ENCODE results near the gene DNAJA4. TPM values are rescaled to one million over a fixed set of nuclear protein-coding genes. Genes with fewer than 3 reads are reported as not detected.

Gene DNAJA4
- total RNA-seq, 2 experiments from 2014 or later: not detected

GRCh38 chr15:78256044-78256437 lies 8.3 kb upstream of the DNAJA4 start:
- ChIA-PET CTCF (ENCODE audit: unreplicated experiment) (no interaction called here), POLR2A (no interaction called here)
- H3K4me2 ChIP-seq (ENCODE audit: low read length): no peak overlapping the region
- no peaks in the 10 kb centered on the region for H3K9me2 ChIP-seq (ENCODE audit: insufficient read depth, low read length)
- H3K4me1 ChIP-seq (ENCODE audit: insufficient read depth, low read length, poor library complexity, severe bottlenecking): no peaks in the 10 kb centered on the region
- H3K27ac ChIP-seq (ENCODE audit: low read depth, low read length, poor library complexity, severe bottlenecking): no peak overlapping the region
- DNase-seq (ENCODE audit: low spot score): no peak
- no peaks in the 10 kb centered on the region for H3K36me3 ChIP-seq (ENCODE audit: insufficient read depth, low read length)
- H3K79me2 ChIP-seq (ENCODE audit: insufficient read depth, low read depth, low read length): no peaks in the 10 kb centered on the region
- H2AFZ ChIP-seq (ENCODE audit: low read length): no peak overlapping the region
- no peaks in the 10 kb centered on the region for H4K20me1 ChIP-seq (ENCODE audit: insufficient read depth, low read length)
- BruUV-seq (replicated peaks): no TSS peak
- H3K4me3 ChIP-seq (ENCODE audit: low read depth, low read length, poor library complexity, severe bottlenecking): no peak overlapping the region
- intact Hi-C loops (cut with micrococcal nuclease; ENCODE audit: unreplicated experiment): no loop called here
- TF ChIP-seq EZH2phosphoT487 (IDR thresholded peaks at IDR 0.05; ENCODE audit: borderline replicate concordance, low read depth, low read length): no peak
- H3K9me3 ChIP-seq (ENCODE audit: low read length): no peaks in the 10 kb centered on the region

- Histone ChIP-seq H3K9me3 (ENCODE audit: low read length) (no peaks in the 10 kb centered on the region), H3K9me2 (ENCODE audit: insufficient read depth, low read length) (no peaks in the 10 kb centered on the region), H2AFZ (ENCODE audit: low read length) (no peak overlapping the region), H3K79me2 (ENCODE audit: insufficient read depth, low read depth, low read length) (no peaks in the 10 kb centered on the region), H3K27ac (ENCODE audit: low read depth, low read length, poor library complexity, severe bottlenecking) (no peak overlapping the region), H3K4me2 (ENCODE audit: low read length) (no peak overlapping the region), H3K4me3 (ENCODE audit: low read depth, low read length, poor library complexity, severe bottlenecking) (no peak overlapping the region), H3K36me3 (ENCODE audit: insufficient read depth, low read length) (no peaks in the 10 kb centered on the region), H4K20me1 (ENCODE audit: insufficient read depth, low read length) (no peaks in the 10 kb centered on the region), H3K4me1 (ENCODE audit: insufficient read depth, low read length, poor library complexity, severe bottlenecking) (no peaks in the 10 kb centered on the region)
- CTCF ChIA-PET (ENCODE audit: unreplicated experiment): no interaction called here
- BruUV-seq (replicated peaks): no TSS peak
- TF ChIP-seq CTCF (conservative IDR thresholded peaks at IDR 0.05; ENCODE audit: low read length) (no peak), EZH2phosphoT487 (IDR thresholded peaks at IDR 0.05; ENCODE audit: borderline replicate concordance, low read depth, low read length) (no peak)
- POLR2A ChIA-PET: interaction anchor here (0.6 kb wide), 2 partner anchors 22 to 72 kb away, joined by 3 to 5 read pairs; no protein-coding TSS in a partner anchor
- intact Hi-C loops (cut with micrococcal nuclease; ENCODE audit: unreplicated experiment): no loop called here
- DNase-seq (ENCODE audit: low spot score): no peak
Measured at GRCh38 chr15:78257681-78258080, 6.7 kb upstream of the DNAJA4 start.

- no peaks in the 10 kb centered on the region for H4K20me1 ChIP-seq (ENCODE audit: insufficient read depth, low read length)
- BruUV-seq (replicated peaks): no TSS peak
- no peak overlapping the region for H3K4me3 ChIP-seq (ENCODE audit: low read depth, low read length, poor library complexity, severe bottlenecking)
- CTCF ChIA-PET (ENCODE audit: unreplicated experiment): no interaction called here
- no peak overlapping the region for H3K27ac ChIP-seq (ENCODE audit: low read depth, low read length, poor library complexity, severe bottlenecking)
- H3K4me2 ChIP-seq (ENCODE audit: low read length): no peak overlapping the region
- H3K79me2 ChIP-seq (ENCODE audit: insufficient read depth, low read depth, low read length): no peaks in the 10 kb centered on the region
- H2AFZ ChIP-seq (ENCODE audit: low read length): no peak overlapping the region
- intact Hi-C loops (cut with micrococcal nuclease; ENCODE audit: unreplicated experiment): no loop called here
- POLR2A ChIA-PET: no interaction called here
- no peak for TF ChIP-seq CTCF (conservative IDR thresholded peaks at IDR 0.05; ENCODE audit: low read length)
- no peaks in the 10 kb centered on the region for H3K9me3 ChIP-seq (ENCODE audit: low read length)
- no peak for DNase-seq (ENCODE audit: low spot score)
- H3K9me2 ChIP-seq (ENCODE audit: insufficient read depth, low read length): no peaks in the 10 kb centered on the region
- H3K4me1 ChIP-seq (ENCODE audit: insufficient read depth, low read length, poor library complexity, severe bottlenecking): no peaks in the 10 kb centered on the region
- H3K36me3 ChIP-seq (ENCODE audit: insufficient read depth, low read length): no peaks in the 10 kb centered on the region
Measured at GRCh38 chr15:78259232-78259631, 5.1 kb upstream of the DNAJA4 start.
